HT-29 (cell line): ENCODE data around the gene MLLT10. TPM values are rescaled to one million over a fixed set of nuclear protein-coding genes. Genes with fewer than 3 reads are reported as not detected.
"Not testable (repeated sequence)": the region's sequence is repeated elsewhere in the genome, so short reads cannot be mapped to it uniquely, and the experiment has no call there.

Source experiments
- DNase-seq: peaks from one replicate; pipeline ENCODE4 v3.0.0-alpha.2; 2015; ENCODE audit warnings: low spot score
- total RNA-seq: library from RNA; depleted of rRNA; stranded (reverse); fragments of >200 nt; shearing (Covaris generic); gene quantifications from 2 replicates; pipeline ENCODE4 v1.2.3, GENCODE V29; 2014

Gene MLLT10
- total RNA-seq, 1 experiment from 2014 or later: 31.7 TPM

DNA sequence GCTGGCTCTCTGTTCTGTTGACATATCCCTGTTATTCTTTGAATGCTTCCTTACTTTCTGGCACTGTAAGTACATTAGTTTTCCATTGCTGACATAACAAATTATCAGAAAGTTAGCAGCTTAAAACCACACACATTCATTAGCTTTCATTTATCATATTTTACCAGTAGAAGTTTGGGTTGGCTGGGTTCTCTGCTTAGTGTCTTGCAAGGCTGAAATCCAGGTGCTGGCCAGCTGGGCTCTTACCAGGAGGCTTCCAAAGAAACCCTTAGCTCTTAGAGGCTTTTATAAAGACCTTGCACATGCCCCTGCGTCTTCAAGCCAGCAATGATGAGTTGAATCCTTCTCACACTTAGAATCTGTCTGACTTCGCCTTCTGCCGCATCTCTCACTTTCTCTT is 160.6 kb downstream of the MLLT10 start:
- no peak for DNase-seq

DNA sequence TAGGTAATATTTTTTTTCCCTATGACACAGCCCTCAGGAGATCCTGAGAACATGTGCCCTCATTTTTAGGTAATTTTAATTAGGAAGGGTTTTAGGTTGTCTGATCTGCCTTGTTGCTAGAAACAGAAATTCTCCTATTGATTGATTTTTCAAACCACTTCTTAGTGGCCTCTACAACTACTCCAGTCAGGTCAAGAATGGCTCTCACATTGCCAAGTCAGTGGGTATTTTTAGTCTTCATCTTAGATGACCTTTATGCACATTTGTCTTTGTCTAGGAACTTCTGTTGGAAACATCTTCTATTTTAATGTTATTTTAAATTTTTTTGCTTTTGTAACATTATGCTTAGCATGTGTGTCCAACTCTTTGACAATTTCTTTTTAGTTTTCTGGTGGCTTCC is 162.3 kb downstream of the MLLT10 start:
- DNase-seq: no peak

GRCh38 chr10:21699575-21699974 is 165.5 kb downstream of the MLLT10 start:
- no peak for DNase-seq

DNA sequence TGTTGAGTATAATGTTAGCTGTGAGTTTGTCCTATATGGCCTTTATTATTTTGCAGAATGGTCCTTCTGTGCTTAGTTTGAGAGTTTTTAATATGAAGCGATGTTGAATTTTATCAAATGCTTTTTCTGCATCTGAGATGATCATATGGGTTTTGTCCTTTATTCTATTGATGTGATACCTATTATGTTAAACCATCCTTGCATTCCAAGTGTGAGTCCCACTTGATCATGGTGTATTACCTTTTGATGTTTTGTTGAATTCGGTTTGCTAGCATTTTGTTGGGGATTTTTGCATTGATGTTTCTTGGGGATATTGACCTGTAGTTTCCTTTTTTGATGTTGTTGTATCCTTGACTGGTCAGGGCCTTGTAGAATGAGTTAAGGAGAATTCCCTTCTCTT is 166.4 kb downstream of the MLLT10 start:
- no peak for DNase-seq

DNA sequence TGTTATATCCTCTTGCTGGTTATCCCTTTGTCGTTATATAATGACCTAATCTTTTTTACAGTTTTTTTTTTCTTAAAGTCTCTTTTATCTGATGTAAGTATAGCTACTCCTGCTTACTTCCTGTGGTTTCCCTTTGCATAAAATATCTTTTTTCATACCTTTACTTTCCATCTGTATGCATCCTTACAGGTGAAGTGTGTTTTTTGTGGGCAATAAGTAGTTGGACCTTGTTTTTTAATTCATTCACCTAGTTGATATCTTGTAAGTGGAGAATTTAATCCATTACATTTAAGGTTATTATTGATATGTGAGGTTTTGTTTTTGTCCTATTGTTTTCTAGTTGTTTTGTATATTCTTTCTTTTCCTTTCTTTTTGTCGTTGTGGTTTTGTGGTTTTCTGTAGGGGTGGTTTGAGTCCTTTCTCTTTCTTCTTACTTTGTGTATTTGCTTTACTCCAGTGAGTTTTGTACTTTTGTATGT is 168.6 kb downstream of the MLLT10 start:
- DNase-seq: no peak

DNA sequence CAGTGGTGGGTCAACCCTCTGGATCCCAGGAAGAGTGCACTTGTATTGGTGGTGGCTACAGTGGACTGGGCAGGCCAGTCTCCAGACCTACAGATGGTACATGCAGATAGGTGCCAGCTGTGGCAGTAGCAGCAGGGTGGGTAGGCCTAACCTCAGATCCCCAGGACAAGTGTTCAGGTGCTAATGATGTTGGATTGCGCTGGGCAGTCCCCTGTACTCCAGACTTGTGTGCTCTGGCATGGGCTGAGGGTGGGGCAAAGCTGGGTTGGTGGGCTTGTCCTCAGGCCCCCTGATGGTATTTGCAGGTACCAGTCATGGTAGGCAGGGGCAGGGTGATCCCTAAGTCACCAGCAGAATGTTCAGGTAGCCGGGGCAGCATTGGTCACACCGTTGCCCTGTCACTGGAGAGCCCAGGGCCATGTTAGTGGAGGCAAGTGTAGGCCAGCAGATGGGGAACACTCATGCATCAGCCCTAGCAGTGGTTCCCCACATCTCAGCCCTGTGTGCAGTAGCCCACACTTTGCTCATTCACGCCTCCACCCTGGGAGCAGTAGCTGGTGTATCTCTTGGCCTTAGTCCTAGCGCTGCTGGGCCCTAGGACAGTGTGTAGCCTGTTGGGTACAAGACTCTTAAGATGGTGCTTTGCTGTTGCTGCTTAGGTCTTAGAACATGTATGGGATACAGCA is 171.3 kb downstream of the MLLT10 start:
- DNase-seq: no peak

GRCh38 chr10:21705828-21706176 is 171.8 kb downstream of the MLLT10 start:
- no peak for DNase-seq

GRCh38 chr10:21707498-21707897 is 173.5 kb downstream of the MLLT10 start:
- no peak for DNase-seq

DNA sequence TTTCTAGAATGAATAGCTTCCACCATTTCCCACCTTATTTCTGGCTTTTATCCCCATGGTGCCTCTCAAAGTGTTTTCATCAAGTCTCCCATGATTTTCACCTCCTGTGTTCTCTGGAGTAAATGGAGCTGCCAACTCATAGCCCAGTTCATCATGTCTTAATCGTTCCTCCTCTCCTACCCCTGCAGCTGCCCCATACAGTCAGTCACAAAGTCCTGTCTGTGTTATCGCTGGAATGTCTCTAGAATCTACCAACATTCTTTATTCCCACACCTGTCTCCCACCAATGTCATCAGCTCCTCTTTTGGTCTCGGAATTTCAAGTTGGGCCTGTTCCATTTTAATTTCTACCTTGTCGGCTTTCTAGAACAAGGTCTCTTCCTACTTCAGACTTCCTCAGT is 178.9 kb downstream of the MLLT10 start:
- no peak for DNase-seq

GRCh38 chr10:21715531-21716195 is 181.6 kb downstream of the MLLT10 start:
- DNase-seq: no peak

GRCh38 chr10:21717437-21718054 is 183.5 kb downstream of the MLLT10 start:
- not testable (repeated sequence) for DNase-seq

- no peak for DNase-seq
Measured at GRCh38 chr10:21719502-21719901, 185.5 kb downstream of the MLLT10 start.

DNA sequence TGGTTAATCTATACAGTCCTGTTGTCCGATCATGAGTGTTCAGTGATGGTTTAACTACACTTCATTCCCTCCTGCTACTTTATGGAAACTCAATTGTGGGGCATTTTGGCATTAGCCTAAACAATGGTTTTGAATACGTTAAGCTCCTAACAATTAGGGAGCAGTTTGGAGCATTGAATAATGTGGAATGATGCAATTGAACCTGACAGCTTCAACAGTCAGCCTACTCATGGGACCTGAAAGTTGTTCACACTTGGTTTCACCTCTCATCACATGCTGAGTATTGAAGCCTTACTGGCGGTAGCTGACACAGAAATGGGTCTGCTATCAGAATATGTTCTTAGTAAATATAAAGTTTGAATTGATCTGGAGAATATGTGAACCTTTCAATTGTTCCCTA is 186.1 kb downstream of the MLLT10 start:
- DNase-seq: no peak

DNA sequence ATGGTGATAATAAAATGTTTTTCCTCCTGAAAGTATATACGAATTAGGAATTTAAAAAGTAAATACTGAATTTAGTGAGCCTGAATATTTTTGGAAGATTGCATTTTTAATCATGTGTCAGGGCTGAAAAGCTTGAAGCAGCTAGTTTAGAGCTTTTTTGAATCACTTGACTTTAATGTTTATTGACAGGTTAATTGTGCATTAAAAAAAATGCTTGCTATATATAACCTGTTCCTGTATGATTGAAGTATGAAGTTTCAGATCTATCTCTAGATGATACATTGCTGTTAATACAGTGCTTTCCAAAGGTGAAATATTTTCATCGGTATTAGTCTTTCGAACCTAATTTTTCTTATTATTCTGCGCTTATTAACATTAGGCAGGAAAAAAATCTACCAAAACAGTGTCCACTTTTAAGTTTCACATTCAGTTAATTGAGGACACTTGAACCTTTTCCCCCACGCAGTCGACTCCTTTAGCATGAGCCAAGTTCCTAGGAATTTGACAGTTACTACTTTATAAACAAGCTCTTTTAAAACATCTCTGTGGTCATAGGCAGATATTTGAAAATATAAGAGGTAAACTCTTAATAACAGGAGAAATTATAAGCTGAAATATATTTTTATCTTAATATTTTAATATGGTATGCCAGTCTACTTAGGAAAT is 187.1 kb downstream of the MLLT10 start:
- DNase-seq: no peak

- no peak for DNase-seq
Measured at GRCh38 chr10:21722209-21722608, 188.2 kb downstream of the MLLT10 start.

DNA sequence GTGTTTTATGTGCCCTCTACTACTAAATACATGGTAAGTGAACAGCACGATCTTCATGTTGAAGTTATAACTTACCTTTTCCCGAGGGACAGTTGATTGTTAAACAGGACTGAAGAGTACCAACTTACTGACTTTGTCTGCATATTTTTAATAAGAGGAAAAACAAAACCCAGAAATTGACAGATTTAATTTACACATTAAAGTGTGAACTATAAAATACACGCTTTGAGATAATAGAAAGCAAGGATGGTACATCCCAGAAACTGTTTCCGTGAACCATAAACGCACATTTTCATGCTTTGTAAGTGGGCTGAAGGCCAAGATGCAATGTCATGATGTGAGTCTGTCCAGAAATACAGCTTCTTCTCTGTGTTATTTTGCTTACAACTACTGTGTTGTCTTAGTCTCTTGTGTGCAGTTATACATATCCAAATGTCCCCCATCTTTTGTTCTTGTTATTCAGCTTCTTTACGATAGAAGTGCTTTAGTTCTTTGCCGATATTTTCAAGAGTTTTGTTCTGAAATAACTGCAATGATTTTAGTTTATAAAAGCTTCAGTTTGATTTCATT is 190.1 kb downstream of the MLLT10 start:
- DNase-seq: peak; percentile 21

DNA sequence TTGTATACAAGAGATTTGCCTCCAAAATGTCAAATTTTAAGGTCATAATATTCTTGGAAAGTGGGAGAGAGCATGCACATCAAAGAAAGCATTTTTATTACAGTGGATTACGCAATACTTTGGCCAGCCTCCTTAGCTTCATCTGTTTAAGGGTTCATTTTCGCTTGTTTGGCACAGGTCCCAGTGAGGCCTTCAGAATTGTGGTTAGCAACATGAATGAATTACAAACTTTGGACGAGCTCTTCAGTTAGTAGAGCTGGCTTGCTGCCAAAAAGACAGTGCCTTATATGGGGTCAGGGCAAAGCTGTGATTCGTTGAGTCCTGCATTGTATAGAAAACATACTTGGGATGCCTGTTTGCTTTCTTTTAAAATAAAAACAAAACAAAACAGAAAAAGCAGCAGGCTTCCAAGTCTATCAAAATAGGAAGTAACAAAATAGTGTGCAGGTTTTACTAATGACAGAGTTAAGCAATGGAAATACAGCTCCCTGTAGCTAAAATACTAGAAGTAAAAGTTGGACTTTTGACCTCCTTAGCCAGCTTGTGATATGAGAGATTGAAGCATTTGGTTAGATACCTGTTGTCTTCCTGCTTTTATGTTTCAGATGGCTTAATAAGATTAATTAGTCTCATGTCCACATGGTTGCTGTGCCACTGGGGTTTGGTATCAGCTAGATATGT is 190.8 kb downstream of the MLLT10 start:
- peak; percentile 98 for DNase-seq

DNA sequence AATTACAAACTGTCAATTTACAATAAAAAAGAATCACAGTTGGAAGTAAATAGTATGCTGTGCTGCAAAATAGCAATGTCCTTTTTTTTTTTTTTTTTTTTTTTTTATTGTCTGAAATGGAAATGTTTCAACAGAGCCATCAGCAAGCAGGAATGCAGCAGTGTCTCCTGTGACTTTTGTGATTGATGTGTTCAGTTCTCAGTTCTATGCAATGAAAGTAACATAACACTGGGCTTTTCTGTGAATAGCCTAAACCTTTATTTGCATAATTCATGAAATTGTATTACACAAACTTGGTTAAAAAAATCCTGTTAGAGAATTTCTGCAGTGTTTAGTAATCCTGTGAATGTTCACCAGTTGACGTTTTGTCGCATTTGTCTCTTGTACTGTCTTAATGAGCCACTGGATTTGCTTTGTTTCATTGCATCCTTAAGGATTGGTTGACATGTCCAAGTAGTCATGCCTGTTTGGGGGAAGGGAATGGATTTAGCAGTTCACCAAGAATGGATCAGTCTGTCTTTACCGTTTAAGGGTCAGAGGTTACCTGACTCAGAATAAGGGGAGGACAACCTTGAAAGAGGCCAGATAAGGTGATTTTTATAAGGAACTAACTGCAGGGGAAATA is 192.7 kb downstream of the MLLT10 start:
- DNase-seq: no peak

DNA sequence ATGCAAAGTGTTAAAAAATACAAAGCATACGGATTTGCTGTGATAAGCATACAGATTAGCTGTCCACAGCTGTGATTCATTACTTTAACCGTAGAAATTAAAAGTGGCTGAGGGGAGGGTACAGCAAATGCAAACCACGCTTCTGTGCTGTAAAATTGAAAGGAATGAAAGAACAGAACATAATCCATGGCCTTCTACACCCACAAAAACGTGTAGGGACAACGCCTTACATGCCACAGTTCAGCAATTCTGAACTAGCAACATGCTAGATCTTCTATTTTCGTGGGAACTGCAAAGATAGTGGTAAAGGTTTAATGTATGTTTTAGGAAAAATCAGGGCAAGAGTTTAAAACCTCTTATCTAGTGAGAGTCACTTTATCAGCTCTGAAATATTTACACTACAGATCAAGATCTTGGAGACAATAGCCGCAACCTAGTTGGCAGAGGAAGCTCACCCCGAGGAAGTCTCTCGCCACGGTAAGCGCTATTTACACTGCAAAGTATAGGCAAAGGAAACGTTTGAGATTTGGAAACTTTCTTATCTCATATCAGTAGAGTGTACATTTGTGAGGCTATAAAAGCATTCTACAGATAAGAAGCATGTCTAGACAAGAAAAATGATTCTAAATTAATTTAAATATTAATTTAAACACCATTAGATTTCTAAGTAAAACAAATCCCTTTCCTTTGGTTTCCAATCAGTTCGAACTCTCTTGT is 193.6 kb downstream of the MLLT10 start:
- peak; percentile 38 for DNase-seq

GRCh38 chr10:21728618-21729017 is 194.6 kb downstream of the MLLT10 start:
- no peak for DNase-seq
